HG03460 (cell line): Measurements from ENCODE around the gene CCR9.

Experiments
- ATAC-seq: cut with Tn5 transposase; IDR thresholded peaks from one replicate; pipeline ENCODE4 v1.9.1; 2021; ENCODE audit not compliant: unreplicated experiment

The CCR9 gene

GRCh38 chr3:45906681-45907407, 20.5 kb downstream of the CCR9 start:
- no peak for ATAC-seq

- no peak for ATAC-seq
Measured at GRCh38 chr3:45907769-45908705, 21.7 kb downstream of the CCR9 start.

GRCh38 chr3:45908761-45909160, 22.4 kb downstream of the CCR9 start:
- no peak for ATAC-seq

- ATAC-seq = no peak
Measured at GRCh38 chr3:45909542-45909941, 23.2 kb downstream of the CCR9 start.

- ATAC-seq = no peak
Measured at GRCh38 chr3:45910892-45911291, 24.5 kb downstream of the CCR9 start.

GRCh38 chr3:45911511-45912226, 25.3 kb downstream of the CCR9 start:
- no peak for ATAC-seq

- ATAC-seq = no peak
Measured at GRCh38 chr3:45912435-45912834, 26.1 kb downstream of the CCR9 start.

GRCh38 chr3:45914362-45915058, 28.2 kb downstream of the CCR9 start:
- no peak for ATAC-seq

GRCh38 chr3:45915059-45915439, 28.7 kb downstream of the CCR9 start:
- no peak for ATAC-seq

GRCh38 chr3:45915518-45916231, 29.3 kb downstream of the CCR9 start:
- ATAC-seq = peak; percentile 94

GRCh38 chr3:45917146-45917898, 31.0 kb downstream of the CCR9 start:
- no peak for ATAC-seq

- no peak for ATAC-seq
Measured at GRCh38 chr3:45921158-45922038, 35.1 kb downstream of the CCR9 start.

GRCh38 chr3:45922039-45922326, 35.6 kb downstream of the CCR9 start:
- no peak for ATAC-seq

- ATAC-seq = no peak
Measured at GRCh38 chr3:45922950-45923590, 36.7 kb downstream of the CCR9 start.

- no peak for ATAC-seq
Measured at GRCh38 chr3:45923755-45924154, 37.4 kb downstream of the CCR9 start.

- ATAC-seq = no peak
Measured at GRCh38 chr3:45927881-45928280, 41.5 kb downstream of the CCR9 start.

- peak; percentile 61 for ATAC-seq
Measured at GRCh38 chr3:45929042-45929679, 42.8 kb downstream of the CCR9 start.

GRCh38 chr3:45931496-45931895, 45.2 kb downstream of the CCR9 start:
- ATAC-seq = no peak
